AG09309 (cell line): Measurements from ENCODE around the gene FBXO21.

Experiments
- DNase-seq: peaks from one replicate; pipeline ENCODE4 v3.0.0-alpha.2; 2010; ENCODE audit warnings: low read depth
- H3K4me3 ChIP-seq: 2 replicates; pipeline ENCODE4 v1.5.1; 2011; ENCODE audit warnings: mild to moderate bottlenecking, low read depth, low read length, moderate library complexity; ENCODE audit not compliant: control insufficient read depth
- TF ChIP-seq, protein P1 (sequence below): IDR thresholded peaks from 2 replicates; pipeline ENCODE4 v1.5.1; 2011; ENCODE audit warnings: mild to moderate bottlenecking, low read depth, low read length, inconsistent platforms; ENCODE audit not compliant: insufficient read depth, control insufficient read depth; ENCODE audit errors: missing control alignments

Gene FBXO21

GRCh38 chr12:117190210-117190781 lies at the start of gene FBXO21:
Gene FBXO21, minus strand, starts transcription at chr12:117190470. Its CDS starts 14 bp downstream, at chr12:117190456.
- TF ChIP-seq, protein P1, sequence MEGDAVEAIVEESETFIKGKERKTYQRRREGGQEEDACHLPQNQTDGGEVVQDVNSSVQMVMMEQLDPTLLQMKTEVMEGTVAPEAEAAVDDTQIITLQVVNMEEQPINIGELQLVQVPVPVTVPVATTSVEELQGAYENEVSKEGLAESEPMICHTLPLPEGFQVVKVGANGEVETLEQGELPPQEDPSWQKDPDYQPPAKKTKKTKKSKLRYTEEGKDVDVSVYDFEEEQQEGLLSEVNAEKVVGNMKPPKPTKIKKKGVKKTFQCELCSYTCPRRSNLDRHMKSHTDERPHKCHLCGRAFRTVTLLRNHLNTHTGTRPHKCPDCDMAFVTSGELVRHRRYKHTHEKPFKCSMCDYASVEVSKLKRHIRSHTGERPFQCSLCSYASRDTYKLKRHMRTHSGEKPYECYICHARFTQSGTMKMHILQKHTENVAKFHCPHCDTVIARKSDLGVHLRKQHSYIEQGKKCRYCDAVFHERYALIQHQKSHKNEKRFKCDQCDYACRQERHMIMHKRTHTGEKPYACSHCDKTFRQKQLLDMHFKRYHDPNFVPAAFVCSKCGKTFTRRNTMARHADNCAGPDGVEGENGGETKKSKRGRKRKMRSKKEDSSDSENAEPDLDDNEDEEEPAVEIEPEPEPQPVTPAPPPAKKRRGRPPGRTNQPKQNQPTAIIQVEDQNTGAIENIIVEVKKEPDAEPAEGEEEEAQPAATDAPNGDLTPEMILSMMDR: no peak
- DNase-seq: peak; percentile 8
- peak within 1 kb of the TSS; percentile 88 for H3K4me3 ChIP-seq

DNA sequence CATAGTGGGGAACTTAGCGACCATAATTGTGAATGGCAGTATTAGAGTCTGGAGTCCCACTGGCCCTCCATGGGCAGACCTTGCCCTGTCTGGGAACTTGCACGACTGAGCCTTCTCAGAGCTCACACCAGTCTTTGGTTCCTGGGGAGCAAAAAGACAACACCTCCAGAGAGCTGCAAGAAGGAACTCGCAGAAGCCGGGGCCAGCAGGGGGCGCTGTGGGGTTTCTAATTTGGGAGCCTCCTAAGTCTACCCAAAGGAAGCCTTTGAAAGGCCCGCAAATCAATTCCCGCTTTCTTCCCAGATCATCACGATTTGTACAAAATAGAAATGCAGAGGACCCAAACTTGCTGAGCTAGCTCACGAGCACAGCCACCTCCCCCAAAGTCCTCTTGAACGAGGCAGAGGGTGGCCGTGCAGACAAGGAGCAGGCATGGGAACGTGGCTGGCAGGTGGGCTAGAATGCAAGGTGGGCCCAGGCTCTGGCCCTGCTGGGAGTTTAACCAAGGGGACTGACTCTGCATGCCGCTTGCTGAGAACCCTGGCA lies 46.3 kb upstream of the FBXO21 start:
- H3K4me3 ChIP-seq: no peak overlapping the region
- TF ChIP-seq, protein P1: peak; percentile 81
- peak; percentile 7 for DNase-seq

GRCh38 chr12:117235261-117235660 lies 45.0 kb upstream of the FBXO21 start:
- no peak for DNase-seq
- H3K4me3 ChIP-seq: no peak overlapping the region
- TF ChIP-seq, protein P1: no peak

DNA sequence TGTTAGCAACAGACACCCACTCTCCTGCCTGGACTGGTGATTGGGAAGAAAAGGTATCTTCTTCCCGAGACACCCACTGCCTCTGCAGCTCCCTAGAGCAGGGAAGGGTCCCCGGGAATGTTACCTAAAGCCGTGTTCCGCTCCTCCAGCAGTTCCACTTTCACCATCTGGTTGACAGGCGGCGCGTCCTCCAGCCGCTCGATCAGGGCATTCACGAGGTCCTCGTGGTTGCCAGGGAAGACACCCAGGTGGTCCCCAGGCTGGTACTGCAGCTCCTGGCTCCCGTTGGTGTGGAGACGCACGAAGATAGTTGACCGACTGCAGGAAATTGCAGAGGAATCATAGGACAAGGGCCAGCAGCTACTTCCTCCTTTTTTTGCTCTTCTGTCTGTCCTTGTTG lies 44.2 kb upstream of the FBXO21 start:
- no peak for DNase-seq
- TF ChIP-seq, protein P1: no peak
- no peak overlapping the region for H3K4me3 ChIP-seq

- DNase-seq: no peak
- no peak overlapping the region for H3K4me3 ChIP-seq
- TF ChIP-seq, protein P1: no peak
Measured at GRCh38 chr12:117231750-117232149, 41.5 kb upstream of the FBXO21 start.

GRCh38 chr12:117228239-117228638 lies 38.0 kb upstream of the FBXO21 start:
- TF ChIP-seq, protein P1: no peak
- no peak overlapping the region for H3K4me3 ChIP-seq
- DNase-seq: no peak

GRCh38 chr12:117227000-117227653 lies 36.9 kb upstream of the FBXO21 start:
- TF ChIP-seq, protein P1: no peak
- DNase-seq: no peak
- no peak overlapping the region for H3K4me3 ChIP-seq
